Measurements from ENCODE around the gene ROBO1. TPM values are rescaled to one million over a fixed set of nuclear protein-coding genes. Genes with fewer than 3 reads are reported as not detected.

The ROBO1 gene
- total RNA-seq, 1 experiment from 2014 or later = 73.4 TPM

- Histone ChIP-seq H3K9me3 (replicated peaks) (no peaks in the 10 kb centered on the region), H3K36me3 (no peaks in the 10 kb centered on the region), H3K4me1 (no peaks in the 10 kb centered on the region), H3K27me3 (no peaks in the 10 kb centered on the region), H3K4me3 (no peak overlapping the region), H3K27ac (no peak overlapping the region)
- DNase-seq = no peak
Observed at GRCh38 chr3:79067734-79068133, 700.1 kb downstream of the ROBO1 start.

GRCh38 chr3:79066481-79066880, 701.3 kb downstream of the ROBO1 start:
- Histone ChIP-seq H3K9me3 (replicated peaks) (no peaks in the 10 kb centered on the region), H3K27me3 (no peaks in the 10 kb centered on the region), H3K27ac (no peak overlapping the region), H3K4me1 (no peaks in the 10 kb centered on the region), H3K4me3 (no peak overlapping the region), H3K36me3 (no peaks in the 10 kb centered on the region)
- no peak for DNase-seq

- H3K36me3 ChIP-seq = no peaks in the 10 kb centered on the region
- no peak overlapping the region for H3K4me3 ChIP-seq
- H3K27me3 ChIP-seq = no peaks in the 10 kb centered on the region
- no peaks in the 10 kb centered on the region for H3K4me1 ChIP-seq
- no peak for DNase-seq
- no peaks in the 10 kb centered on the region for H3K9me3 ChIP-seq (replicated peaks)
- H3K27ac ChIP-seq = no peak overlapping the region
Observed at GRCh38 chr3:79063624-79064023, 704.2 kb downstream of the ROBO1 start.

GRCh38 chr3:79057756-79058155, 710.0 kb downstream of the ROBO1 start:
- no peak overlapping the region for H3K4me3 ChIP-seq
- no peaks in the 10 kb centered on the region for H3K36me3 ChIP-seq
- peaks cover 5% of the 10 kb centered on the region; the same call in 1 of the 2 replicates for H3K4me1 ChIP-seq
- H3K9me3 ChIP-seq (replicated peaks) = no peaks in the 10 kb centered on the region
- H3K27ac ChIP-seq = no peak overlapping the region
- H3K27me3 ChIP-seq = no peaks in the 10 kb centered on the region
- peak; percentile 53 to 73 for DNase-seq

- peaks cover 5% of the 10 kb centered on the region; the same call in 1 of the 2 replicates for H3K4me1 ChIP-seq
- no peak overlapping the region for H3K4me3 ChIP-seq
- H3K27ac ChIP-seq = no peak overlapping the region
- no peaks in the 10 kb centered on the region for H3K9me3 ChIP-seq (replicated peaks)
- no peaks in the 10 kb centered on the region for H3K36me3 ChIP-seq
- DNase-seq = no peak
- H3K27me3 ChIP-seq = no peaks in the 10 kb centered on the region
Observed at GRCh38 chr3:79056498-79056897, 711.3 kb downstream of the ROBO1 start.

- Histone ChIP-seq H3K4me3 (no peak overlapping the region), H3K36me3 (no peaks in the 10 kb centered on the region), H3K27me3 (no peaks in the 10 kb centered on the region), H3K27ac (no peak overlapping the region), H3K9me3 (replicated peaks) (no peaks in the 10 kb centered on the region; the same call in 1 of the 2 replicates), H3K4me1 (0 out of 2 replicates have a peak, but pooled peaks cover under 1% of the 10 kb centered on the region)
- peak; percentile 14 to 34 for DNase-seq
Observed at GRCh38 chr3:79052054-79052681, 715.6 kb downstream of the ROBO1 start.

GRCh38 chr3:79047581-79047980, 720.2 kb downstream of the ROBO1 start:
- H3K4me3 ChIP-seq = no peak overlapping the region
- H3K27me3 ChIP-seq = no peaks in the 10 kb centered on the region
- no peaks in the 10 kb centered on the region for H3K36me3 ChIP-seq
- H3K4me1 ChIP-seq = peaks cover 18% of the 10 kb centered on the region
- no peak for DNase-seq
- H3K9me3 ChIP-seq (replicated peaks) = no peaks in the 10 kb centered on the region; the same call in 1 of the 2 replicates
- no peak overlapping the region for H3K27ac ChIP-seq

GRCh38 chr3:79041621-79042020, 726.2 kb downstream of the ROBO1 start:
- Histone ChIP-seq H3K9me3 (replicated peaks) (no peaks in the 10 kb centered on the region), H3K36me3 (no peaks in the 10 kb centered on the region), H3K27me3 (no peaks in the 10 kb centered on the region), H3K4me1 (peaks cover 35% of the 10 kb centered on the region), H3K4me3 (no peak overlapping the region), H3K27ac (peak overlapping the region; percentile 34)
- peak; percentile 57 to 79 for DNase-seq

GRCh38 chr3:79040701-79041100, 727.1 kb downstream of the ROBO1 start:
- no peak overlapping the region for H3K27ac ChIP-seq
- H3K36me3 ChIP-seq = no peaks in the 10 kb centered on the region
- H3K4me3 ChIP-seq = no peak overlapping the region
- H3K4me1 ChIP-seq = peaks cover 38% of the 10 kb centered on the region
- H3K9me3 ChIP-seq (replicated peaks) = no peaks in the 10 kb centered on the region
- no peak for DNase-seq
- H3K27me3 ChIP-seq = no peaks in the 10 kb centered on the region

GRCh38 chr3:79040091-79040490, 727.7 kb downstream of the ROBO1 start:
- Histone ChIP-seq H3K27me3 (no peaks in the 10 kb centered on the region), H3K36me3 (no peaks in the 10 kb centered on the region), H3K4me3 (no peak overlapping the region), H3K27ac (no peak overlapping the region), H3K9me3 (replicated peaks) (no peaks in the 10 kb centered on the region), H3K4me1 (peaks cover 38% of the 10 kb centered on the region)
- DNase-seq = no peak

- no peaks in the 10 kb centered on the region for H3K27me3 ChIP-seq
- H3K4me3 ChIP-seq = no peak overlapping the region
- no peak for DNase-seq
- H3K27ac ChIP-seq = no peak overlapping the region
- H3K4me1 ChIP-seq = peaks cover 35% of the 10 kb centered on the region
- no peaks in the 10 kb centered on the region for H3K9me3 ChIP-seq (replicated peaks)
- no peaks in the 10 kb centered on the region for H3K36me3 ChIP-seq
Observed at GRCh38 chr3:79039192-79039591, 728.6 kb downstream of the ROBO1 start.

- Histone ChIP-seq H3K4me1 (peaks cover 31% of the 10 kb centered on the region), H3K9me3 (replicated peaks) (no peaks in the 10 kb centered on the region), H3K27ac (no peak overlapping the region), H3K4me3 (no peak overlapping the region), H3K27me3 (no peaks in the 10 kb centered on the region), H3K36me3 (no peaks in the 10 kb centered on the region)
- no peak for DNase-seq
Observed at GRCh38 chr3:79038636-79039035, 729.2 kb downstream of the ROBO1 start.

GRCh38 chr3:79038057-79038456, 729.7 kb downstream of the ROBO1 start:
- no peaks in the 10 kb centered on the region for H3K36me3 ChIP-seq
- H3K4me1 ChIP-seq = peaks cover 25% of the 10 kb centered on the region
- no peak overlapping the region for H3K27ac ChIP-seq
- no peaks in the 10 kb centered on the region for H3K9me3 ChIP-seq (replicated peaks)
- no peaks in the 10 kb centered on the region for H3K27me3 ChIP-seq
- no peak for DNase-seq
- H3K4me3 ChIP-seq = no peak overlapping the region

- H3K9me3 ChIP-seq (replicated peaks) = no peaks in the 10 kb centered on the region
- H3K27ac ChIP-seq = no peak overlapping the region
- peak; percentile 13 to 75 for DNase-seq
- no peak overlapping the region for H3K4me3 ChIP-seq
- no peaks in the 10 kb centered on the region for H3K36me3 ChIP-seq
- H3K4me1 ChIP-seq = peaks cover 5% of the 10 kb centered on the region; the same call in 1 of the 2 replicates
- no peaks in the 10 kb centered on the region for H3K27me3 ChIP-seq
Observed at GRCh38 chr3:79032686-79033318, 735.0 kb downstream of the ROBO1 start.

GRCh38 chr3:79030157-79030556, 737.6 kb downstream of the ROBO1 start:
- Histone ChIP-seq H3K27ac (no peak overlapping the region), H3K9me3 (replicated peaks) (no peaks in the 10 kb centered on the region), H3K4me1 (no peaks in the 10 kb centered on the region; the same call in 1 of the 2 replicates), H3K4me3 (no peak overlapping the region), H3K36me3 (no peaks in the 10 kb centered on the region), H3K27me3 (no peaks in the 10 kb centered on the region)
- DNase-seq = no peak

- Histone ChIP-seq H3K9me3 (replicated peaks) (no peaks in the 10 kb centered on the region), H3K27ac (no peak overlapping the region), H3K27me3 (no peaks in the 10 kb centered on the region), H3K4me3 (no peak overlapping the region), H3K36me3 (no peaks in the 10 kb centered on the region), H3K4me1 (no peaks in the 10 kb centered on the region; the same call in 1 of the 2 replicates)
- no peak for DNase-seq
Observed at GRCh38 chr3:79028916-79029315, 738.9 kb downstream of the ROBO1 start.

Data from SJCRH30 (cell line).